SU-DHL-6 (cell line): ENCODE measurements around the gene VASN.

Experiments
- EZH2phosphoT487 ChIP-seq: fragments of 200-600 bp; sonication (generic), shearing (Covaris generic); conservative IDR thresholded peaks from 2 replicates; pipeline ENCODE4 v1.6.1; 2018; ENCODE audit warnings: mild to moderate bottlenecking, antibody characterized with exemption, low read length, moderate library complexity, mixed read lengths
- TF ChIP-seq, protein P1 (sequence below): fragments of 200-600 bp; sonication (generic); IDR thresholded peaks from one replicate; pipeline ENCODE4 v1.5.1; 2017; ENCODE audit warnings: antibody characterized with exemption, mild to moderate bottlenecking, low read length, moderate library complexity; ENCODE audit not compliant: insufficient read depth, poor library complexity, severe bottlenecking

- TF ChIP-seq, protein P1, sequence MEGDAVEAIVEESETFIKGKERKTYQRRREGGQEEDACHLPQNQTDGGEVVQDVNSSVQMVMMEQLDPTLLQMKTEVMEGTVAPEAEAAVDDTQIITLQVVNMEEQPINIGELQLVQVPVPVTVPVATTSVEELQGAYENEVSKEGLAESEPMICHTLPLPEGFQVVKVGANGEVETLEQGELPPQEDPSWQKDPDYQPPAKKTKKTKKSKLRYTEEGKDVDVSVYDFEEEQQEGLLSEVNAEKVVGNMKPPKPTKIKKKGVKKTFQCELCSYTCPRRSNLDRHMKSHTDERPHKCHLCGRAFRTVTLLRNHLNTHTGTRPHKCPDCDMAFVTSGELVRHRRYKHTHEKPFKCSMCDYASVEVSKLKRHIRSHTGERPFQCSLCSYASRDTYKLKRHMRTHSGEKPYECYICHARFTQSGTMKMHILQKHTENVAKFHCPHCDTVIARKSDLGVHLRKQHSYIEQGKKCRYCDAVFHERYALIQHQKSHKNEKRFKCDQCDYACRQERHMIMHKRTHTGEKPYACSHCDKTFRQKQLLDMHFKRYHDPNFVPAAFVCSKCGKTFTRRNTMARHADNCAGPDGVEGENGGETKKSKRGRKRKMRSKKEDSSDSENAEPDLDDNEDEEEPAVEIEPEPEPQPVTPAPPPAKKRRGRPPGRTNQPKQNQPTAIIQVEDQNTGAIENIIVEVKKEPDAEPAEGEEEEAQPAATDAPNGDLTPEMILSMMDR = no peak
- TF ChIP-seq EZH2phosphoT487 = no peak
Measured at GRCh38 chr16:4393240-4393600, 21.6 kb downstream of the VASN start.
